Fibroblast of lung (primary cell): ENCODE measurements around the gene ARMH2. TPM values are rescaled to one million over a fixed set of nuclear protein-coding genes. Genes with fewer than 3 reads are reported as not detected.

Source experiments
- DNase-seq, 2 donors: peaks; one replicate each; pipeline versions ENCODE4 v3.0.0 to v3.0.0-alpha.2; 2010; ENCODE audit warnings: low read depth in 2 of 2
- H2AFZ ChIP-seq: 2 replicates; pipeline ENCODE4 v1.5.1; 2012; ENCODE audit warnings: low read length, control low read depth, inconsistent platforms
- H3K27ac ChIP-seq: 2 replicates; pipeline ENCODE4 v1.5.1; 2011; ENCODE audit warnings: low read length, control low read depth; ENCODE audit not compliant: insufficient read depth
- H3K27me3 ChIP-seq: 2 replicates; pipeline ENCODE4 v1.5.1; 2011; ENCODE audit warnings: mild to moderate bottlenecking, low read length; ENCODE audit not compliant: control insufficient read depth, insufficient read depth
- H3K36me3 ChIP-seq: 2 replicates; pipeline ENCODE4 v1.5.1; 2011; ENCODE audit warnings: low read length; ENCODE audit not compliant: control insufficient read depth, insufficient read depth
- H3K4me1 ChIP-seq: 2 replicates; pipeline ENCODE4 v1.5.1; 2011; ENCODE audit warnings: low read length; ENCODE audit not compliant: control insufficient read depth, insufficient read depth; ENCODE audit errors: extremely low read depth
- H3K4me2 ChIP-seq: 2 replicates; pipeline ENCODE4 v1.5.1; 2011; ENCODE audit warnings: low read length, control low read depth; ENCODE audit not compliant: insufficient read depth; ENCODE audit errors: extremely low read depth
- H3K4me3 ChIP-seq, 4 experiments: fragments of 200-600 bp in 1 of 4; sonication (generic) in 1 of 4; replicated peaks in 1 of 4; 2 replicates each; pipeline ENCODE4 v1.5.1; 2011 to 2016; ENCODE audit warnings: low read length in 4 of 4, low read depth in 3 of 4, mild to moderate bottlenecking in 3 of 4, control low read depth in 2 of 4, inconsistent platforms in 1 of 4, mixed read lengths in 1 of 4; ENCODE audit not compliant: insufficient read depth in 1 of 4; ENCODE audit errors: control extremely low read depth in 1 of 4
- H3K79me2 ChIP-seq: 2 replicates; pipeline ENCODE4 v1.5.1; 2012; ENCODE audit warnings: mild to moderate bottlenecking, low read length, inconsistent platforms; ENCODE audit not compliant: control insufficient read depth, insufficient read depth
- H3K9ac ChIP-seq: 2 replicates; pipeline ENCODE4 v1.5.1; 2011; ENCODE audit warnings: mild to moderate bottlenecking, low read length, control low read depth; ENCODE audit not compliant: insufficient read depth
- H3K9me3 ChIP-seq: 2 replicates; pipeline ENCODE4 v1.5.1; 2012; ENCODE audit warnings: low read depth, low read length; ENCODE audit not compliant: control insufficient read depth, insufficient read depth
- H4K20me1 ChIP-seq: 2 replicates; pipeline ENCODE4 v1.5.1; 2011; ENCODE audit warnings: low read length; ENCODE audit not compliant: control insufficient read depth, insufficient read depth; ENCODE audit errors: extremely low read depth
- CTCF ChIP-seq, 2 donors: IDR thresholded peaks in 1 of 2; conservative IDR thresholded peaks in 1 of 2; 1 replicate in 1 of 2; 2 replicates in 1 of 2; pipeline ENCODE4 v1.5.1; 2011 to 2012; ENCODE audit warnings: low read length in 2 of 2, control low read depth in 1 of 2, inconsistent platforms in 1 of 2, low read depth in 1 of 2, mild to moderate bottlenecking in 1 of 2
- EZH2 ChIP-seq: IDR thresholded peaks from 2 replicates; pipeline ENCODE4 v1.5.1; 2012; ENCODE audit warnings: low read length, control low read depth, mild to moderate bottlenecking; ENCODE audit errors: missing control alignments
- polyA minus RNA-seq: library from RNA; depleted of rRNA, polyadenylated mRNA; stranded (reverse); fragments of >200 nt; gene quantifications from 2 replicates; pipeline ENCODE4 v1.2.3, GENCODE V29; 2011; ENCODE audit warnings: low replicate concordance
- polyA plus RNA-seq, 2 donors: library from polyadenylated mRNA; depleted of rRNA in 1 of 2; stranded (reverse) in 1 of 2; unstranded in 1 of 2; fragments of >200 nt; gene quantifications; 2 replicates each; pipeline ENCODE4 v1.2.1, GENCODE V29; 2011 to 2012; ENCODE audit warnings: missing spikeins in 1 of 2
- total RNA-seq: library from RNA; depleted of rRNA; stranded (reverse); fragments of >200 nt; gene quantifications from 2 replicates; pipeline ENCODE4 v1.2.1, GENCODE V29; 2014

The ARMH2 gene
- total RNA-seq (not detected in 2 replicates), polyA plus RNA-seq (not detected in 2 replicates), polyA minus RNA-seq (not detected in 2 replicates)
- not detected in 2 replicates for polyA plus RNA-seq (2012)

GRCh38 chr6:24798740-24799540, at the start of gene ARMH2:
ARMH2 (minus strand) TSS chr6:24798917; CDS start chr6:24798857, 60 bp downstream.
- TF ChIP-seq EZH2, result no peak
- no peak for TF ChIP-seq CTCF (conservative IDR thresholded peaks at IDR 0.05 in 1 of 2, IDR thresholded peaks at IDR 0.05 in 1 of 2; ENCODE audit: low read depth in 1 of 2, low read length in 2 of 2)
- Histone ChIP-seq H3K4me2 (no peak within 1 kb of the TSS), H3K4me1 (no peaks in the 10 kb centered on the region)

GRCh38 chr6:24848461-24848860, 49.7 kb upstream of the ARMH2 start:
- TF ChIP-seq CTCF (conservative IDR thresholded peaks at IDR 0.05 in 1 of 2, IDR thresholded peaks at IDR 0.05 in 1 of 2; ENCODE audit: low read depth in 1 of 2, low read length in 2 of 2) (no peak), EZH2 (no peak)
- Histone ChIP-seq H3K79me2 (no peaks in the 10 kb centered on the region), H3K4me3 (no peak overlapping the region), H3K9me3 (no peaks in the 10 kb centered on the region), H3K36me3 (no peaks in the 10 kb centered on the region), H3K27ac (no peak overlapping the region), H3K4me2 (no peak overlapping the region), H3K4me1 (no peaks in the 10 kb centered on the region), H3K27me3 (no peaks in the 10 kb centered on the region), H3K9ac (no peak overlapping the region), H4K20me1 (no peaks in the 10 kb centered on the region), H2AFZ (no peak overlapping the region)
- DNase-seq, result no peak

More at GRCh38 chr6:24798740-24799540, at the start of gene ARMH2:
- Histone ChIP-seq H3K79me2 (no peaks in the 10 kb centered on the region), H3K9me3 (no peaks in the 10 kb centered on the region), H3K27me3 (no peaks in the 10 kb centered on the region), H2AFZ (no peak within 1 kb of the TSS), H4K20me1 (no peaks in the 10 kb centered on the region), H3K4me3 (no peak within 1 kb of the TSS), H3K9ac (no peak within 1 kb of the TSS), H3K36me3 (no peaks in the 10 kb centered on the region), H3K27ac (no peak within 1 kb of the TSS)
- DNase-seq, result peak in 1 of 2 donors; percentile 10

GRCh38 chr6:24847402-24847801, 48.7 kb upstream of the ARMH2 start:
- Histone ChIP-seq H3K9ac (no peak overlapping the region), H3K36me3 (no peaks in the 10 kb centered on the region)
- no peak for TF ChIP-seq CTCF (conservative IDR thresholded peaks at IDR 0.05 in 1 of 2, IDR thresholded peaks at IDR 0.05 in 1 of 2; ENCODE audit: low read depth in 1 of 2, low read length in 2 of 2)
- TF ChIP-seq EZH2, result no peak

More at GRCh38 chr6:24847402-24847801, 48.7 kb upstream of the ARMH2 start:
- Histone ChIP-seq H3K4me3 (no peak overlapping the region), H3K27ac (no peak overlapping the region), H4K20me1 (no peaks in the 10 kb centered on the region), H3K27me3 (no peaks in the 10 kb centered on the region), H2AFZ (no peak overlapping the region), H3K4me1 (no peaks in the 10 kb centered on the region), H3K79me2 (no peaks in the 10 kb centered on the region), H3K9me3 (no peaks in the 10 kb centered on the region), H3K4me2 (peak overlapping the region; percentile 32)
- no peak for DNase-seq
